Loucy (cell line): ENCODE measurements around the gene AQP11.

Experiments
- H2AFZ ChIP-seq: fragments of 200-600 bp; sonication (generic); 2 replicates; pipeline ENCODE4 v1.6.0; 2016; ENCODE audit warnings: antibody characterized with exemption, mild to moderate bottlenecking, low read length, moderate library complexity
- H3F3A ChIP-seq: fragments of 200-600 bp; 2 replicates; pipeline ENCODE4 v1.6.0; 2016; ENCODE audit warnings: antibody characterized with exemption, low read depth, mild to moderate bottlenecking
- H3K27me3 ChIP-seq: fragments of 200-600 bp; sonication (generic); 2 replicates; pipeline ENCODE4 v1.6.1; 2014; ENCODE audit warnings: low read length, mild to moderate bottlenecking; ENCODE audit not compliant: insufficient read depth, poor library complexity, severe bottlenecking
- H3K36me3 ChIP-seq: fragments of 200-600 bp; sonication (generic); 2 replicates; pipeline ENCODE4 v1.6.1; 2016; ENCODE audit warnings: low read length; ENCODE audit not compliant: insufficient read depth
- H3K4me1 ChIP-seq: fragments of 200-600 bp; sonication (generic); 2 replicates; pipeline ENCODE4 v1.5.1; 2014; ENCODE audit warnings: low read length, mild to moderate bottlenecking; ENCODE audit not compliant: insufficient read depth, poor library complexity, severe bottlenecking
- H3K4me2 ChIP-seq: fragments of 200-600 bp; sonication (generic); 2 replicates; pipeline ENCODE4 v1.6.0; 2014; ENCODE audit warnings: antibody characterized with exemption, low read length, low read depth, mild to moderate bottlenecking; ENCODE audit not compliant: poor library complexity, severe bottlenecking
- H3K4me3 ChIP-seq: fragments of 200-600 bp; sonication (generic); 2 replicates; pipeline ENCODE4 v1.5.1; 2014; ENCODE audit warnings: low read length, mild to moderate bottlenecking, mixed read lengths; ENCODE audit not compliant: poor library complexity, severe bottlenecking
- H3K79me2 ChIP-seq: fragments of 200-600 bp; sonication (generic); 2 replicates; pipeline ENCODE4 v1.6.1; 2014; ENCODE audit warnings: low read length; ENCODE audit not compliant: insufficient read depth
- H3K9ac ChIP-seq: fragments of 200-600 bp; sonication (generic); 2 replicates; pipeline ENCODE4 v1.6.0; 2014; ENCODE audit warnings: mild to moderate bottlenecking, low read depth, low read length, moderate library complexity; ENCODE audit not compliant: poor library complexity, severe bottlenecking
- H3K9me2 ChIP-seq: fragments of 200-600 bp; sonication (generic); replicated peaks from 2 replicates; pipeline ENCODE4 v1.6.1; 2016; ENCODE audit warnings: low read depth, low read length, mixed read lengths
- H3K9me3 ChIP-seq: fragments of 200-600 bp; sonication (generic); 2 replicates; pipeline ENCODE4 v1.6.1; 2014; ENCODE audit warnings: mild to moderate bottlenecking, antibody characterized with exemption, low read length, low read depth; ENCODE audit not compliant: insufficient read depth
- H4K20me1 ChIP-seq: fragments of 200-600 bp; sonication (generic); 2 replicates; pipeline ENCODE4 v1.6.0; 2014; ENCODE audit warnings: antibody characterized with exemption, low read length, mild to moderate bottlenecking; ENCODE audit not compliant: insufficient read depth, poor library complexity, severe bottlenecking
- EZH2phosphoT487 ChIP-seq: fragments of 200-600 bp; IDR thresholded peaks from 2 replicates; pipeline ENCODE4 v1.6.1; 2018; ENCODE audit warnings: antibody characterized with exemption, mild to moderate bottlenecking, moderate library complexity, borderline replicate concordance
- TF ChIP-seq, protein P1 (sequence below): fragments of 200-600 bp; sonication (generic); conservative IDR thresholded peaks from 2 replicates; pipeline ENCODE4 v1.5.1; 2014; ENCODE audit warnings: mild to moderate bottlenecking, antibody characterized with exemption, low read length

The AQP11 gene

DNA sequence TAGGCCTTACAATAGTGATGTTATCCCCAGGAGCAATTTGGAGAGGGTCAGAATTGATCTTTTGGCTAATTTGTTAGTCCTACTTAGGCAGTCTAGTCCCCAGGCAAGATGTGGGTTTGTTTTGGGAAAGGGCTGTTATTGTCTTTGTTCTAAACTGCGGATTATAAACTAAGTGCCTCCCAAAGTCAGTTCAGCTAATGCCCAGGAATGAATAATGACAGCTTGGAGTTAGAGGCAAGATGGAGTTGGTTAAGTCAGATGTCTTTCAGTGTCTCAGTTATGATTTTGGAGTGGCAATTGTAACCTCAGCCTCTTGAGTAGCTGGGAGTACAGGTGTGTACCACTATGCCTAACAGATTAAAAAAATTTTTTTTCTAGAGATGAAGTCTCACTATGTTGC is 55.1 kb downstream of the AQP11 start:
- H3K4me2 ChIP-seq, result no peak overlapping the region
- no peak overlapping the region for H3K9ac ChIP-seq
- no peaks in the 10 kb centered on the region for H3K9me2 ChIP-seq
- no peak overlapping the region for H3K4me3 ChIP-seq
- H3K36me3 ChIP-seq, result no peaks in the 10 kb centered on the region
- peaks cover 4% of the 10 kb centered on the region for H3K4me1 ChIP-seq
- H2AFZ ChIP-seq, result no peak overlapping the region
- TF ChIP-seq, protein P1, sequence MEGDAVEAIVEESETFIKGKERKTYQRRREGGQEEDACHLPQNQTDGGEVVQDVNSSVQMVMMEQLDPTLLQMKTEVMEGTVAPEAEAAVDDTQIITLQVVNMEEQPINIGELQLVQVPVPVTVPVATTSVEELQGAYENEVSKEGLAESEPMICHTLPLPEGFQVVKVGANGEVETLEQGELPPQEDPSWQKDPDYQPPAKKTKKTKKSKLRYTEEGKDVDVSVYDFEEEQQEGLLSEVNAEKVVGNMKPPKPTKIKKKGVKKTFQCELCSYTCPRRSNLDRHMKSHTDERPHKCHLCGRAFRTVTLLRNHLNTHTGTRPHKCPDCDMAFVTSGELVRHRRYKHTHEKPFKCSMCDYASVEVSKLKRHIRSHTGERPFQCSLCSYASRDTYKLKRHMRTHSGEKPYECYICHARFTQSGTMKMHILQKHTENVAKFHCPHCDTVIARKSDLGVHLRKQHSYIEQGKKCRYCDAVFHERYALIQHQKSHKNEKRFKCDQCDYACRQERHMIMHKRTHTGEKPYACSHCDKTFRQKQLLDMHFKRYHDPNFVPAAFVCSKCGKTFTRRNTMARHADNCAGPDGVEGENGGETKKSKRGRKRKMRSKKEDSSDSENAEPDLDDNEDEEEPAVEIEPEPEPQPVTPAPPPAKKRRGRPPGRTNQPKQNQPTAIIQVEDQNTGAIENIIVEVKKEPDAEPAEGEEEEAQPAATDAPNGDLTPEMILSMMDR, result no peak
- no peak for TF ChIP-seq EZH2phosphoT487
- H3K27me3 ChIP-seq, result peaks cover 5% of the 10 kb centered on the region
- H3K79me2 ChIP-seq, result no peaks in the 10 kb centered on the region
- H3F3A ChIP-seq, result no peaks in the 10 kb centered on the region
- H4K20me1 ChIP-seq, result no peaks in the 10 kb centered on the region
- peaks cover 6% of the 10 kb centered on the region; the same call in 1 of the 2 replicates for H3K9me3 ChIP-seq

DNA sequence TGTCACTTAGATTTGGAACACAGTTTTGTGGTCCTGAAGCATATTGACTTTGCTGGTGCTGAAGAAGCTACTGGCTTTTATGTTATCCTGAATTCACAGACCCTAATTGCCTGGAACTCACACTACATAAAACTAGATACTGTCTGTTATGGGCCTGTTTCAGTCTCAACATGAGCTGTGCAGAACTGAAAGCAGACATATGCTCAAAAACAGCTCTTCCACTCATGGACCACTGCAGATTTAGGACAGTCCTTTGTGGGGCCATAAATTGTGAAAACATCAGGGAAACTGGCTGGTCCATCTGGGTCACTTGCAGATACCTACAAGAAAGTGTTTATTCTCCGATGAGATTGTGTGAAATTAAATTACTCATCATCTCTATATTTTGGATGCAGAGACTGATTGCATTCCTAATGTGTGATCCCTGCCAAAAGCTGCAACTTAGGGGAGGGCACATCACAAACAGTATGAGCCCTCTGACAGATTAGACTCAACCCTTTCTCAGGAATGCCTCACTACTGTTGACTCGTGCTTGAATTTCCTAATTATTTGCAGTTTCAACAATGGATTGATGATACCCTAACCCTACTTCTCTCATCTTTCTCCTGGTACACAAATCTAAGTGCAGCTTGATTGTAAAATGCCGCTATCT is 58.0 kb downstream of the AQP11 start:
- no peaks in the 10 kb centered on the region for H3K79me2 ChIP-seq
- no peaks in the 10 kb centered on the region for H3K27me3 ChIP-seq
- H3K9me2 ChIP-seq, result no peaks in the 10 kb centered on the region
- TF ChIP-seq, protein P1, result no peak
- no peaks in the 10 kb centered on the region for H4K20me1 ChIP-seq
- no peak overlapping the region for H3K4me3 ChIP-seq
- H2AFZ ChIP-seq, result no peak overlapping the region
- no peak overlapping the region for H3K9ac ChIP-seq
- peaks cover 4% of the 10 kb centered on the region for H3K4me1 ChIP-seq
- no peaks in the 10 kb centered on the region for H3K36me3 ChIP-seq
- H3K9me3 ChIP-seq, result no peaks in the 10 kb centered on the region
- no peak overlapping the region for H3K4me2 ChIP-seq
- no peaks in the 10 kb centered on the region for H3F3A ChIP-seq

DNA sequence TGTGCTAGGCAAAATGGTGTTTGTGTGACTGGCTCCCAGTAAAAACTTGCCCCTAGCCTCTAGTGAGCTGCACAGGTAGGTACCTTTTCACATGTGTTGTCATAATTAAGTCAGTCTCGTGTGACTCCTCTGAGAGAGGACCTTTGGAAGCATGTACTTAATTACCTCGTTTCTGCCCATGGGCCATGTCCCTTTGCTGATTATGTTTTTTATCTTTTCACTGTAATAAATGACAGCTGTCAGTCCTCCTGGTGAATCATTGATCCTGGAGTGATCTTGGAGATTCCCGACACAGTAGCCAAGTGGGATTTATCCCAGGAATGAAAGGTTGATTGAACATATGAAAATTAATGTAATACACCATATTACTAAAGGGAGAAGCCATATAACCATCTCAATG is 60.4 kb downstream of the AQP11 start:
- Histone ChIP-seq H3K4me3 (no peak overlapping the region), H3K9me2 (no peaks in the 10 kb centered on the region), H3K4me1 (no peaks in the 10 kb centered on the region), H3K79me2 (no peaks in the 10 kb centered on the region), H3K9ac (no peak overlapping the region), H3F3A (no peaks in the 10 kb centered on the region), H3K27me3 (no peaks in the 10 kb centered on the region), H3K36me3 (no peaks in the 10 kb centered on the region), H3K9me3 (no peaks in the 10 kb centered on the region), H2AFZ (no peak overlapping the region), H4K20me1 (no peaks in the 10 kb centered on the region), H3K4me2 (no peak overlapping the region)
- no peak for TF ChIP-seq EZH2phosphoT487
- TF ChIP-seq, protein P1, result no peak
